ENCODE results near the gene TRABD2B. TPM values are rescaled to one million over a fixed set of nuclear protein-coding genes. Genes with fewer than 3 reads are reported as not detected.

The TRABD2B gene
- total and polyA plus RNA-seq, 2 of the 13 experiments (the other 11 are each of a cell fraction or from before 2014, with no cell fraction given): 0.04 TPM; not detected in 1

DNA sequence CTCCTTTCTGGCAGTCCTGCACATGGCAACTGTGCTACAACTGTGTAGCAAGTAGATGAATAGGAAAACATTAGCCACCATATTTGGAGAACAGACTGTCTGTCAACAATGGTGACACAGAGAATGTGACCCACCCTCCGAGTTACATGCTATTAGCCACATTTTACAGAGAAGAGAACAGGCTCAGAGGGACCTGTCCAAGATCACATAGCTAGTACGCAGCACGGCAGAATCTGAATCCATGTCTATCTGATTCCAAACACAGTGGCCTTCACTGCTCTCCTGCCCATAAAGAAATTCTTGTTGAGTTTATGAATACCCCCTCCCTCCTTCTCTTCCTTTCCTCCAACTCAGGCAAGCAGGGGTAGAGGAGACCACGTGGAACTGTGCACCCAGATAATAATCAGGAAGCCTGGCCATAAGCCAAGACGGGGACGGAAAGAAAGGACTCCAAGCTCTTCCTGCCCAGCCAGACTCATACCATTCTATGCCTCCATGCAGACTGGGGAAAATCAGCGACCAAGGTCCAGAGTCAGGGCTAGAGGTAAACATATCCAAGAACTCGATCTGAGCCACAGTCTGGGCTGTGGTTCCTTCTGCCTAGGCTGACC lies 78.8 kb downstream of the TRABD2B start (continued):
- TF ChIP-seq NR2F1 (CRISPR knock-in tag; IDR thresholded peaks at IDR 0.05) (0 out of 4 replicates have a peak, but pooled peaks of 1 of the 2 experiments have one; percentile 5), XRCC5 (optimal IDR thresholded peaks at IDR 0.05; ENCODE audit: low read length) (no peak), ZNF749 (CRISPR knock-in tag; IDR thresholded peaks at IDR 0.05; ENCODE audit: borderline replicate concordance) (no peak), ZNF558 (CRISPR knock-in tag; IDR thresholded peaks at IDR 0.05; ENCODE audit: borderline replicate concordance) (no peak), FOXA3 (CRISPR knock-in tag; IDR thresholded peaks at IDR 0.05) (peak; percentile 45), MATR3 (CRISPR knock-in tag; IDR thresholded peaks at IDR 0.05) (no peak), HIVEP1 (CRISPR knock-in tag; IDR thresholded peaks at IDR 0.05) (0 out of 2 replicates have a peak, but pooled peaks have one; percentile 35), HNRNPL (IDR thresholded peaks at IDR 0.05; ENCODE audit: low read depth, low read length) (no peak), SCMH1 (CRISPR knock-in tag; IDR thresholded peaks at IDR 0.05; ENCODE audit: borderline replicate concordance) (no peak), SNRNP70 (IDR thresholded peaks at IDR 0.05; ENCODE audit: low read depth, low read length) (no peak), ZNF253 (CRISPR knock-in tag; IDR thresholded peaks at IDR 0.05; ENCODE audit: borderline replicate concordance) (no peak), ZNF557 (CRISPR knock-in tag; IDR thresholded peaks at IDR 0.05) (0 out of 2 replicates have a peak, but pooled peaks have one; percentile 49), ZNF572 (CRISPR knock-in tag; IDR thresholded peaks at IDR 0.05) (no peak), ZMYM2 (CRISPR knock-in tag; IDR thresholded peaks at IDR 0.05) (0 out of 2 replicates have a peak, but pooled peaks have one; percentile 50), TEAD2 (CRISPR knock-in tag; IDR thresholded peaks at IDR 0.05) (no peak), ZNF550 (CRISPR knock-in tag; IDR thresholded peaks at IDR 0.05; ENCODE audit: borderline replicate concordance) (no peak), ZSCAN12 (CRISPR knock-in tag; IDR thresholded peaks at IDR 0.05) (no peak), ZFP62 (CRISPR knock-in tag; IDR thresholded peaks at IDR 0.05) (no peak), GATA4 (IDR thresholded peaks at IDR 0.05; ENCODE audit: borderline replicate concordance, low read depth) (no peak), MEF2D (CRISPR knock-in tag; IDR thresholded peaks at IDR 0.05) (peak; percentile 64), ATF7-NPFF (CRISPR knock-in tag; IDR thresholded peaks at IDR 0.05; ENCODE audit: low read depth) (no peak), IKZF4 (CRISPR knock-in tag; IDR thresholded peaks at IDR 0.05; ENCODE audit: borderline replicate concordance, low read depth, not compliant biosample characterization) (no peak), PHF20 (CRISPR knock-in tag; IDR thresholded peaks at IDR 0.05) (peak; percentile 45; the same call in 1 of the 2 replicates), AGO1 (IDR thresholded peaks at IDR 0.05; ENCODE audit: low read depth, low read length, poor library complexity, severe bottlenecking) (no peak)
- TF ChIP-seq, protein P1, sequence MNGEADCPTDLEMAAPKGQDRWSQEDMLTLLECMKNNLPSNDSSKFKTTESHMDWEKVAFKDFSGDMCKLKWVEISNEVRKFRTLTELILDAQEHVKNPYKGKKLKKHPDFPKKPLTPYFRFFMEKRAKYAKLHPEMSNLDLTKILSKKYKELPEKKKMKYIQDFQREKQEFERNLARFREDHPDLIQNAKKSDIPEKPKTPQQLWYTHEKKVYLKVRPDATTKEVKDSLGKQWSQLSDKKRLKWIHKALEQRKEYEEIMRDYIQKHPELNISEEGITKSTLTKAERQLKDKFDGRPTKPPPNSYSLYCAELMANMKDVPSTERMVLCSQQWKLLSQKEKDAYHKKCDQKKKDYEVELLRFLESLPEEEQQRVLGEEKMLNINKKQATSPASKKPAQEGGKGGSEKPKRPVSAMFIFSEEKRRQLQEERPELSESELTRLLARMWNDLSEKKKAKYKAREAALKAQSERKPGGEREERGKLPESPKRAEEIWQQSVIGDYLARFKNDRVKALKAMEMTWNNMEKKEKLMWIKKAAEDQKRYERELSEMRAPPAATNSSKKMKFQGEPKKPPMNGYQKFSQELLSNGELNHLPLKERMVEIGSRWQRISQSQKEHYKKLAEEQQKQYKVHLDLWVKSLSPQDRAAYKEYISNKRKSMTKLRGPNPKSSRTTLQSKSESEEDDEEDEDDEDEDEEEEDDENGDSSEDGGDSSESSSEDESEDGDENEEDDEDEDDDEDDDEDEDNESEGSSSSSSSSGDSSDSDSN (CRISPR knock-in tag; IDR thresholded peaks at IDR 0.05): peak; percentile 45
- TF ChIP-seq, protein P2, sequence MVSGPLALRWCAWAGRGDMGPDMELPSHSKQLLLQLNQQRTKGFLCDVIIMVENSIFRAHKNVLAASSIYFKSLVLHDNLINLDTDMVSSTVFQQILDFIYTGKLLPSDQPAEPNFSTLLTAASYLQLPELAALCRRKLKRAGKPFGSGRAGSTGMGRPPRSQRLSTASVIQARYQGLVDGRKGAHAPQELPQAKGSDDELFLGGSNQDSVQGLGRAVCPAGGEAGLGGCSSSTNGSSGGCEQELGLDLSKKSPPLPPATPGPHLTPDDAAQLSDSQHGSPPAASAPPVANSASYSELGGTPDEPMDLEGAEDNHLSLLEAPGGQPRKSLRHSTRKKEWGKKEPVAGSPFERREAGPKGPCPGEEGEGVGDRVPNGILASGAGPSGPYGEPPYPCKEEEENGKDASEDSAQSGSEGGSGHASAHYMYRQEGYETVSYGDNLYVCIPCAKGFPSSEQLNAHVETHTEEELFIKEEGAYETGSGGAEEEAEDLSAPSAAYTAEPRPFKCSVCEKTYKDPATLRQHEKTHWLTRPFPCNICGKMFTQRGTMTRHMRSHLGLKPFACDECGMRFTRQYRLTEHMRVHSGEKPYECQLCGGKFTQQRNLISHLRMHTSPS (CRISPR knock-in tag; IDR thresholded peaks at IDR 0.05; ENCODE audit: low read depth): no peak
